ENCODE measurements around the gene SLC44A3.
A peak's percentile ranks its signal among the peaks of the same experiment; 100 is the strongest.

Gene SLC44A3

DNA sequence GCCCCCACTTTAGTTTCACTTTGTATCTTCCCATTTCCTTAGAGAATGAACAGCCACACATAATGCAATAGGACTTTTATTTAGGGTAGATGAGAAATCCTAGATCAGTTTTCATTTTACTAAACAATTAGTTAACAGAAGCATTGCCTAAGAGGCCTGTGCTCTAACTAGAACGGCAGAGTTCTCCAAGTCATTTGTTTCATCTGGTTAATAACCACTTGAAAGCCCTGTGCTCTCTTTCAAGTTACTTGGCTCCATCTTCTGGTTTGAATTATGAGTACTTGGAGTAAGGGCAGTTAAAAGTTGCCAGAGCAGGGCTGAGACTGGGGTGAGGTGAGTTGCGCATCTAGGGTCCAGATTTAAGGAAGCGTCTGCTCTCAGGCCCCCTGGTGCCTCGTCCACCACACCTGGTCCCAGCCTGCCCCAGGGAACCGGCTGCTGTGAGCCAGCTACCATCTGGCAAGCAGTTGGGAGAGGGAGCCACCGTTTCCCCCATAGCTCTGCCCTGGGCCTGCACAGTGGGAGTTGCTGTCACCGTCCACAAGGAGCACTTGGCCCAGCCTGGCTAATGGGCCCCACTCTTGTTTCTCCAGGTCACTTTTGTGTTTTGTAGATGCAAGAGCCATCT, 18.1 kb upstream of the SLC44A3 start:
- no peak for DNase-seq

DNA sequence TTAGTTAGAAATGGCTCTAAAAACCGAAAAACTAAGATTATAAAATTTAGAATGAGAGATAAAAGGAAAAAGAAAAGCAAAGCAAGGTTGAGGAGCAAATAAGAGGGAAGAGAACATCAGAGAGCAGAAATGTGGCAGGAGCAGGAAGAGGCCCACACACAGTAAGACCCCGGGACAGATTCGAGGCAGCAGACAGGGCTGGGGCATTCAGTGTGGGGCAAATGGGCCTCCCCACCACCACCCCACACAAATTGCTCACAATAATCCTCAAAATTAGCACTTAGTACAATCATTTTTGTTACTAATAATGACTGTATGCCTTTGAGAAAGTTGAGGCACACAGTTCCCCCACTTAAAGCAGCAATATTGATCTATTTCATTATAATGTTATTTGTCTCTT, 17.1 kb upstream of the SLC44A3 start:
- DNase-seq: no peak

GRCh38 chr1:94803517-94804441, 16.4 kb upstream of the SLC44A3 start:
- no peak for DNase-seq

DNA sequence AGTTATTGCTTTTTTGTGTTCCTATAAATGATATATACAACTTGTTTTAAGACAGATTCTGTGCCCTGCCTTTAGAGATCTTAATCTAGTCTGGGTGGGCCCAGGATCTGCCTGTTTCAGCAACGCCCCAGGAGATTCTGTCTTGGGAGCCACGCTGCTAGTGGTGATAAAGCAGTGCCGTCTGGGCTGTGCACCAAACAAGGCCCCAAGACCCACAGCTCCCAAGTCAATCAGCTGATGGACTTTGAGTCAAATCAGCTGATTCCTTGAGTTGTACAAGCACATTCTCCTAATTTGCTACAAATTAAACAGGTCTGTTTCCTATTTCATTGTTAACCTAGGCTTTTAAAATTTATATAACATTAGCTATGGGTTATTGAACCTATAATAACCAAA, 15.7 kb upstream of the SLC44A3 start:
- DNase-seq: no peak

DNA sequence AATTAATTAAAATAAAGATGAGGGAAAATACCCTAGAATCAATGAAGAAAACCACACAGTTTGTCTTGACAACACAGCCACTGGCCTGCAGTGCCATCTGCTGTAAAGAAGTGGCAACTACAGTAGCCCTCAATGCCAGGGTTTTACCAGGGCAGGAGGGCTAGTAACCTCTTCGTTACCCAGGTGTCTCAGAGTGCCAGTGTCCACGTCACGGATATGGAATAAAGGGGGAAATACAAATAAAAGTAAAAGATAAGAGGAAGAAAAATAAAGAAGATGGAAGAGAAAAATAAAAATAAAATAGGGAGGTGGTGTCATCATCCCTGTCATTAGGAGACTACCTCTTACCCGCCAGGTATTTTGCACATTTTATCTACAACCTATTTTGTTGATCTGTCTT, 14.2 kb upstream of the SLC44A3 start:
- peak; percentile 20 for DNase-seq

GRCh38 chr1:94806441-94806871, 13.7 kb upstream of the SLC44A3 start:
- no peak for DNase-seq

- no peak for DNase-seq
Measured at GRCh38 chr1:94807742-94808491, 12.2 kb upstream of the SLC44A3 start.

- no peak for DNase-seq
Measured at GRCh38 chr1:94808669-94809068, 11.5 kb upstream of the SLC44A3 start.

DNA sequence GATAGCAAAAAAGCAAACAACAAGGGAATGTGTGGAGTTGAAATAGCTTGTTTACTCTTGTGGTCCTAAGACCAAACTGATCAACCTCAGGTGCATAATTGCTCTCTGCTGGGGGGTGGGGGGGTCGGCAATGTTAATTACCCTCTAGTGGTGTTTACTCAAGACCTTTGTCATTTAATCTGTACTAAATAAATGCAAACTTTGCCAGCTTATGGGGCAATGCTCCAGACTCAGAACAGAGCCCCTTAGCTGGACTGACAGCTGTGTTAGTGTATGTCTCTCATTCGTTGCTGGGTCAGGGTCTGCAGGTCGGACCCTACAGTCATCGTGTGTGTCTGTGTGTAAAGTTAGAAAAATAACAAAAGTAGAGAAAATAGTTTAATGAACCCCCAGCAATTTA, 7.2 kb upstream of the SLC44A3 start:
- no peak for DNase-seq

DNA sequence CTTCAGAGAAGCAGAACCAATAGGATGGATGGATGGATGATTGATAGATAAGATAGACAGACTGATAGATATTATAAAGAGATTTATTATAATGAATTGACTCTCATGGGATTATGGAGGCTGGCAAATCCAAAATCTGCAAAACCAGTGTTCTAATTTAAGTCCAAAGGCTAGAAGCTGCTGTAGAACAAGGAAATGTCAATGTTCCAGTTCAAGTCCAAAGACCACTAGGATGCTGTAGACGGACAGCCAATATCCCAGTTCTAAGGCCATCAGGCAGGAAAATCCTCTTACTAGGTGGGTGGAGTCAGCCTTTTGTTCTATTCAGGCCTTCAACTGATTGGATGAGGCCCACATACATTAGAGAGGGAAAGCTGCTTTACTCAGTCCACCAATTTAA, 4.1 kb upstream of the SLC44A3 start:
- no peak for DNase-seq

GRCh38 chr1:94817712-94818111, 2.4 kb upstream of the SLC44A3 start:
- DNase-seq: no peak

DNA sequence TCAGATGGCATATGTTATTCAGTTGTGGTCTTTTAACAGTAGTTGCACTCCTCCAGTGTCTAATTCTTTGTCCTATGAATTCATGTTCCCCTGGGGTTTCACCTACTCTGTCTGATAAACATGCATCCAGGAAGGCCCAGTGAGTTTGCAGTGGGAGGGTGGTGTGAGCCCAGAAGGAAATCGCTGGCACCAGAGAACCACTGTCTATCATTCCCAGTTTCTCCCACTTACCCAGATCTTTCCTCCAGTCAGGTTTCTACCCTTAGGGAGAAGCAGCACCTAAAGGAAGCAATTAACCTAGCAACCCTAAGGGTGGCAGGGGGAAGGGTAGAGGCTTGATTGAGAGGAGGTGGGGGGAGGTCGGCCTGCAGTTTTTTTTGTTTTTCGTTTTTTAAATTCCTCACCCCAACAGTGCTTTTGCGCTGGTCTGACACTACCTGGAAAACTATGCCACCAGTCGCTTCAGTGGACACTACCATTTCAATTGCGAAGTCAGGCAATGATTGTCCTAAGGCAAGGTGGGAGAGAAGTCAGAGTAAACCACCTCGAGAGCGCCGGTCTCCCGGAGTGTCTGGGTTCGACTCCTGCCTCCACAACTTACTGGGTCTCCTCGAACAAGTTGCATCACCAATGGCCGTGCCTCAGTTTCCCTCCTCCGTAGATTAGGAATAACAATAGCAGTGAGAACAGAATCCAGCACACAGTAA, 766 bp upstream of the SLC44A3 start:
- DNase-seq: no peak

GRCh38 chr1:94820936-94821335, 779 bp downstream of the SLC44A3 start:
- DNase-seq: no peak

DNA sequence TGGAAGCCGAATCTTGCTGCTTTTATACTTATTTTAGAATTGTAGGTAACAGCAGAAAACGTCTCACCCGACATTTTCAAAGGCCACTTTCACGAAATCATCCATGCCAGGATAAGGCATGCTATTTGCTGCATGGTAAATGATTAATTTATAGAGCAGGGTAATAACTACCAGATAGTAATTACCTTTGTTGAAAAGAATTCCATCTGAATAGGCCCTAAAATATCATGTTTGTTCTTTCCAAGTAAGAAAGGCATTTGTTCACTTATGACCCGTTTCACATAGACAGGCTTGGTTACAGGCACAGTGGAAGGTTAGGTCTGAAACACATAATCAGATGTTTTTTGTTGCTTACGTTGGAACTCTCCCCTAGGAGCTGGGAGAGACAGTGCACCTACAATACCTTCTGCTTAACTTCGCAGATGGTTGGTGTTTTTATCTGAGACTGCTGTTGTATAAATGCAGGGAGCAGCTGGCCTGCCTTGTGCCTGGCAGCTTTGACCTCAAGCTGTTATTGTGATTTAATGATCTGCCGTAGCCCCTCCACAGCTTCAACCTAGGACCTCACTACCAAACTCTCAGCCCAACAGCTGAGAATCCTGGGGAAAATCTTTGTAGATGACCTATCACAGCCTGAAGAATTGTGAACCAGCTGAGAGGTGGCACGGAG, 1.6 kb downstream of the SLC44A3 start:
- no peak for DNase-seq

GRCh38 chr1:94823116-94823515, 3.0 kb downstream of the SLC44A3 start:
- no peak for DNase-seq

DNA sequence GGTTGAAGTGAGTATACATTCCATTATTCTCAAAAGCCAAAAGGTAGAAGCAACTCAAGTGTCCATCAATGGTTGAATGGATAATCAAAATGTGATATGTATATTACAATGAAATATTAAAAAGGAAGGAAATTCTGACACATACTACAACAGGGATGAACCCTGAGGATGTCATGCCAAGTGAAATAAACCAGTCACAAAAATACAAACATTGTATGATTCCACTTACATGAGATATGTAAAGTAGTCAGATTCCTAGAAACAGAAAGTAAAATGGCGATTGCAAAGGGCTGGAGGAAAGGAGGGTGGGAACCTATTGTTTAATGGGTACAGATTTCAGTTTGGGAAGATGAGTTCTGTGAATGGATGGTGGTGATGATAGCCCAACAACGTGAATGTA, 5.8 kb downstream of the SLC44A3 start:
- DNase-seq: no peak

- no peak for DNase-seq
Measured at GRCh38 chr1:94827434-94827833, 7.3 kb downstream of the SLC44A3 start.

DNA sequence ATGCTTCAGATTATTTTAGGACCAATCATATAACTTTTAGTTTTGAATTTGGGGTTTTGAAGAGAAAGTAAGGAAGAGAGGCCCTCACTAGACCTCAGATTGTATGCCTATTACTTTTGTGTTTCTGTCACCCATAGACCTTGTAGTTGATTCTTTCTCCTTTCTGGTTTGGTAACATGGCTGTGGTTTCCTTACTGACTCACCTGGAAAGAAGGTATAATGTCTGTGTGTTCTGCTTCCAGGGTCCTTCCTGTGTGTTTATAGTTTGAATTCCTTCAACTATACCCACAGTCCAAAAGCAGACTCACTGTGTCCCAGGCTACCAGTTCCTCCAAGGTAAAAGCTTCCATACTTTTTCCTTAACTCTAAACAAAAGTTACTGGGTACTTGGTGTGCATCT, 8.1 kb downstream of the SLC44A3 start:
- no peak for DNase-seq

DNA sequence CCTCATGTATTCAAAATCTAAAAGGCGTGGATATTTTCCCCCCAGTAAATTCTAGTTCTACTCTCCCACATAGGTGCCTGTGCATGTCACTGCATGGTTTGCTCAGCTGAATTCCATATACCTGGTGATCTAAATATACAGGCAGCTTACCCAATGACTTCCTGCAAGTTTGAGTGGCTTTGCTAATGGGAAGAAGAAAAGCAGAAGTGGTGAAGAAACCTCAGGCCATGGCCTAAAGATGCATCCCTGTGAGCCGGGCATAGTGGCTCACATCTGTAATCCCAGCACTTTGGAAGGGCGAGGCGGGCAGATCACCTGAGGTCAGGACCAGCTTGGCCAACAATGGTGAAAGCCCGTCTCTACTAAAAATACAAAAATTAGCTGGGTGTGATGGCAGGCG, 11.5 kb downstream of the SLC44A3 start:
- DNase-seq: no peak

DNA sequence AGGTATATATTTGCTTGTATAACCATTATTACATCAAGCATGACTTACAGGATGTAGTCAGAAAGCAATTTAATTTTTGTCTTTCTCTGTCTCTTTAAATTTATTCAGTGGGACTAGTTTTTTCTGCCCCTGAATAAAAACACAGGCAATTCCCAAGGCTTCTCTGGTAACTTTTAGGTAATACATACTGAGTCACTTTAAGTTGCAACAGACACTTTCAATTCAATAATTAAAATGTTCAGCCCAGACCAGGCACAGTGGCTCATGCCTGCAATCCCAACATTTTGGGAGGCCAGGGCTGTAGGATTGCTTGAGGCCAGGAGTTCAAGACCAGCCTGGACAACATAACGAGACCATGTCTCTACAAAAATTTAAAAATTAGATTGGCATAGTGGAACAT, 12.3 kb downstream of the SLC44A3 start:
- DNase-seq: no peak

DNA sequence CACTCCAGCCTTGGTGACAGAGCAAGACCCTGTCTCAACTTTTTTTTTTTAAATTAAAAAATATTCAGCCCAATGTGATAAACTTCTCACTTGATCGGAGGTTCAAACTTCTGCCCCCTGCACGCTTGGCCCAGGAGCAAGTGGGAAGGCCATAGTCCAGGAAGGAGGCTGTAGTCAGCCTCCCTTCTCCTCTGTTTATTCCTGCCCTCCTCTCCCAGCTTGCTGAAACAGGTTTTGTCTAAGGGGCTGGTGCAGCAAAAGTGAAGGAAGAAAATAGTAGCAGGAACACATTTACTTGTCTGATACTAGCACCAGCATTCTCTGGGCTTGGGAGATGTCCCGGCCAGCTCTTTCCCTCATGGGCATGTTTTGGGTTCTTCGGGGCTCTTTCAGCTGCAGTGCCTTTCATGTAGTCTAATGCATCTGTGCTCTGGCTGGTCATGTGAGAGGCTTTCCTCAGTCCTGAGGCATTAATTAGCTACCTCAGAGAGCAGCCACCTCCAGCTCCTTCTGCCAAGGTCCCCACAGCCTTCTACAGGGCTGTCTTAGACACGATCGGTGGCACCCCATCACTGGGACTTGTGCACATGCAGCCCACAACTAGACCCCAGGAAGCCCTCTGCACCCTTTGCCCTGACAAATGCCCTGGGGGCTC, 12.9 kb downstream of the SLC44A3 start:
- no peak for DNase-seq

DNA sequence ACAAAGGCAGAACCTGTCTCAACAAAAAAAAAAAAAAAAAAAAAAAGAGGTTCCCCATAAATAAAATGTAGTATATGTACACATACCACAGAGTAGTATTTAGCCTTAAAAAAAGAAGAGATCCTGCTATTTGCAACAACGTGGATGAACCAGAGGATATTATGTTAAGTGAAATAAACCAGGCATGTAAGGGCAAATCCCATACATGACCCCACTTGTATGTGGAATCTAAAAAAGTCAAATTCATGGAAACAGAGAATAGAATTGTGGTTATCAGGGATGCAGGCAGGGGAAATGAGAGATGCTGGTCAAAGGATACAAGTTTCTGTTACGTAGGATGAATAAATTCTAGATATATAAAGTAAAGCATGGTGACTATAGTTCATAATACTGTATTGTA, 16.7 kb downstream of the SLC44A3 start:
- no peak for DNase-seq
